Mesothelial cell of epicardium (in vitro differentiated cells): Measurements from ENCODE around the gene PNPLA7. TPM values are rescaled to one million over a fixed set of nuclear protein-coding genes. Genes with fewer than 3 reads are reported as not detected.
A peak's percentile ranks its signal among the peaks of the same experiment; 100 is the strongest.

ENCODE experiments used
- DNase-seq, 2 experiments: peaks; one replicate each; pipeline ENCODE4 v3.0.0; 2021; ENCODE audit warnings: low spot score in 2 of 2; ENCODE audit not compliant: unreplicated experiment in 2 of 2
- H3K27ac Mint-ChIP-seq: 2 replicates; pipeline ENCODE4 v1.8.0; 2021; ENCODE audit warnings: mixed read lengths
- H3K27me3 Mint-ChIP-seq: 2 replicates; pipeline ENCODE4 v1.8.0; 2021; ENCODE audit warnings: low read depth, mixed read lengths
- H3K36me3 Mint-ChIP-seq: 2 replicates; pipeline ENCODE4 v1.8.0; 2021; ENCODE audit warnings: mixed read lengths
- H3K4me1 Mint-ChIP-seq: 2 replicates; pipeline ENCODE4 v1.8.0; 2021; ENCODE audit warnings: mixed read lengths
- H3K4me3 Mint-ChIP-seq: 2 replicates; pipeline ENCODE4 v1.8.0; 2021; ENCODE audit warnings: mild to moderate bottlenecking, moderate library complexity, mixed read lengths
- H3K9me3 Mint-ChIP-seq: 2 replicates; pipeline ENCODE4 v1.8.0; 2021; ENCODE audit warnings: mixed read lengths
- total RNA-seq: library from RNA; stranded (reverse); gene quantifications from 3 replicates; pipeline ENCODE4 v1.2.1, GENCODE V29; 2021
- TF ChIP-seq, protein P1 (sequence below): fragments of 200-600 bp; sonication (generic); IDR thresholded peaks from one replicate; pipeline ENCODE4 v1.5.0; 2021; ENCODE audit warnings: antibody characterized with exemption; ENCODE audit not compliant: unreplicated experiment

The PNPLA7 gene
- total RNA-seq, 1 donor from 2014 or later = 5.7 TPM

- peaks cover 7% of the 10 kb centered on the region for H3K4me1 Mint-ChIP-seq
- H3K36me3 Mint-ChIP-seq = no peaks in the 10 kb centered on the region
- H3K27ac Mint-ChIP-seq = no peak overlapping the region
- TF ChIP-seq, protein P1, sequence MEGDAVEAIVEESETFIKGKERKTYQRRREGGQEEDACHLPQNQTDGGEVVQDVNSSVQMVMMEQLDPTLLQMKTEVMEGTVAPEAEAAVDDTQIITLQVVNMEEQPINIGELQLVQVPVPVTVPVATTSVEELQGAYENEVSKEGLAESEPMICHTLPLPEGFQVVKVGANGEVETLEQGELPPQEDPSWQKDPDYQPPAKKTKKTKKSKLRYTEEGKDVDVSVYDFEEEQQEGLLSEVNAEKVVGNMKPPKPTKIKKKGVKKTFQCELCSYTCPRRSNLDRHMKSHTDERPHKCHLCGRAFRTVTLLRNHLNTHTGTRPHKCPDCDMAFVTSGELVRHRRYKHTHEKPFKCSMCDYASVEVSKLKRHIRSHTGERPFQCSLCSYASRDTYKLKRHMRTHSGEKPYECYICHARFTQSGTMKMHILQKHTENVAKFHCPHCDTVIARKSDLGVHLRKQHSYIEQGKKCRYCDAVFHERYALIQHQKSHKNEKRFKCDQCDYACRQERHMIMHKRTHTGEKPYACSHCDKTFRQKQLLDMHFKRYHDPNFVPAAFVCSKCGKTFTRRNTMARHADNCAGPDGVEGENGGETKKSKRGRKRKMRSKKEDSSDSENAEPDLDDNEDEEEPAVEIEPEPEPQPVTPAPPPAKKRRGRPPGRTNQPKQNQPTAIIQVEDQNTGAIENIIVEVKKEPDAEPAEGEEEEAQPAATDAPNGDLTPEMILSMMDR = no peak
- H3K4me3 Mint-ChIP-seq = peak overlapping the region; percentile 66
- DNase-seq = no peak
- H3K27me3 Mint-ChIP-seq = peaks cover 8% of the 10 kb centered on the region
- H3K9me3 Mint-ChIP-seq = no peaks in the 10 kb centered on the region
These were observed 108.3 kb downstream of the PNPLA7 start for GRCh38 chr9:137441935-137442321.

- H3K27me3 Mint-ChIP-seq = peaks cover 8% of the 10 kb centered on the region
- no peaks in the 10 kb centered on the region for H3K36me3 Mint-ChIP-seq
- peak within 1 kb of the TSS; percentile 66 for H3K4me3 Mint-ChIP-seq
- DNase-seq = peak in 1 of 2 experiments; percentile 30
- TF ChIP-seq, protein P1 = no peak
- peaks cover 7% of the 10 kb centered on the region for H3K4me1 Mint-ChIP-seq
- H3K9me3 Mint-ChIP-seq = no peaks in the 10 kb centered on the region
- H3K27ac Mint-ChIP-seq = no peak within 1 kb of the TSS
These were observed 108.8 kb downstream of the PNPLA7 start, which contains the start of gene ENTPD8 for GRCh38 chr9:137441289-137441934. TSS of gene ENTPD8 (minus strand) at chr9:137441357. CDS start at chr9:137438285, 3,072 bp downstream.

- TF ChIP-seq, protein P1 = no peak
These were observed 111.0 kb downstream of the PNPLA7 start for GRCh38 chr9:137439158-137439714.

DNA sequence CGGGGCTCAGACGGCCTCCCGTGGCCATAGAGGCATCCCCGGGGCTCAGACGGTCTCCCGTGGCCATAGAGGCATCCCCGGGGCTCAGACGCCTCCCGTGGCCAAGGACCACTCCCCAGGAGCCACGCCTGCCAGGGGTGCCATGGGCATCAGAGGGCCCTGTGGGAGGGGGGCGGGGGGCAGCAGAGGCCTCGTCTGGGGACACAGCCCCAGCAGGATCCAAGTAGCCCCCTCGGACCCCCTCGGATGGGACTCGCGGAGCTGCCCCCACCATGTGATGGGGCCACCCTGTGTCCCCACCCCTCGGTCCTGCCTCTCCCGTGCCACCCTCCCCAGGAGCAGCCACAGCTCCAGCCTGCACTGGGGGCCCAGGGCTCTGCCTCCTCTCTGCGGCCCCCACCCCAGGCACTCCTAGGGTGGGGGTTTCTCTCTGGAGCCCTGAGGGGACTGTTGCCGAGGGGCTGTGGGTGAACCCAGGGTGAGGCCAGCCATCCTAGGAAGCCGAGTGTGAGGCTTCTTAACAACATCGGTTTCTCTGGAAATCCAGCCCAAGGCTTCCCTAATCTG is 111.5 kb downstream of the PNPLA7 start:
- Mint-ChIP-seq H3K27me3 (peaks cover 6% of the 10 kb centered on the region), H3K27ac (no peak overlapping the region), H3K4me1 (peaks cover 3% of the 10 kb centered on the region), H3K9me3 (no peaks in the 10 kb centered on the region), H3K36me3 (no peaks in the 10 kb centered on the region), H3K4me3 (no peak overlapping the region)
- TF ChIP-seq, protein P1 = no peak
- peak in 1 of 2 experiments; percentile 11 for DNase-seq

More at GRCh38 chr9:137439158-137439714, 111.0 kb downstream of the PNPLA7 start:
- peaks cover 6% of the 10 kb centered on the region for H3K27me3 Mint-ChIP-seq
- peak overlapping the region; percentile 31 for H3K4me3 Mint-ChIP-seq
- no peaks in the 10 kb centered on the region for H3K9me3 Mint-ChIP-seq
- DNase-seq = peak in 1 of 2 experiments; percentile 17
- peaks cover 3% of the 10 kb centered on the region for H3K4me1 Mint-ChIP-seq
- H3K36me3 Mint-ChIP-seq = no peaks in the 10 kb centered on the region
- no peak overlapping the region for H3K27ac Mint-ChIP-seq

- Mint-ChIP-seq H3K36me3 (no peaks in the 10 kb centered on the region), H3K27ac (no peak overlapping the region), H3K27me3 (peaks cover 4% of the 10 kb centered on the region), H3K4me1 (peaks cover 3% of the 10 kb centered on the region), H3K9me3 (no peaks in the 10 kb centered on the region), H3K4me3 (no peak overlapping the region)
- DNase-seq = peak in 1 of 2 experiments; percentile 17
- TF ChIP-seq, protein P1 = no peak
These were observed 112.3 kb downstream of the PNPLA7 start for GRCh38 chr9:137437691-137438590.
